PC-9 (cell line): ENCODE measurements around the gene PAN3. TPM values are rescaled to one million over a fixed set of nuclear protein-coding genes. Genes with fewer than 3 reads are reported as not detected.

Source experiments
- BruUV-seq: library from RNA; stranded (reverse); fragments of 400-500 nt; replicated peaks from 2 replicates; lab custom pipeline; 2021; lab: Mats Ljungman, UMichigan
- CTCF ChIA-PET: fragments of 300-600 bp; sonication (Branson Sonifier 250); formaldehyde crosslinking; loops from one replicate; lab custom pipeline; 2022; ENCODE audit warnings: antibody characterized with exemption; lab: Charles Lee
- POLR2A ChIA-PET: fragments of 300-600 bp; sonication (Branson Sonifier 250); formaldehyde crosslinking; loops from one replicate; lab custom pipeline; 2022; ENCODE audit warnings: antibody characterized with exemption; ENCODE audit not compliant: unreplicated experiment; lab: Charles Lee
- DNase-seq, 2 experiments: peaks; one replicate each; pipeline versions ENCODE4 v3.0.0 to v3.0.0-alpha.2; 2015 to 2022; ENCODE audit warnings: mixed read lengths in 1 of 2
- H2AFZ ChIP-seq: fragments of 200-600 bp; sonication (generic); 2 replicates; pipeline ENCODE4 v1.8.1; 2017; ENCODE audit warnings: antibody characterized with exemption
- H3F3A ChIP-seq: fragments of 200-600 bp; sonication (generic); 2 replicates; pipeline ENCODE4 v1.8.1; 2017; ENCODE audit warnings: antibody characterized with exemption, mild to moderate bottlenecking, low read depth; ENCODE audit not compliant: insufficient read depth
- H3K27ac ChIP-seq: fragments of 200-600 bp; sonication (generic); 2 replicates; pipeline ENCODE4 v1.6.1; 2016; ENCODE audit warnings: mixed run types
- H3K27me3 ChIP-seq: fragments of 200-600 bp; sonication (generic); 2 replicates; pipeline ENCODE4 v1.6.1; 2016; ENCODE audit warnings: low read depth, mixed run types; ENCODE audit not compliant: insufficient read depth
- H3K36me3 ChIP-seq: fragments of 200-600 bp; sonication (generic); 2 replicates; pipeline ENCODE4 v1.6.1; 2016; ENCODE audit warnings: low read depth, mixed run types
- H3K4me1 ChIP-seq: fragments of 200-600 bp; sonication (generic); replicated peaks from 2 replicates; pipeline ENCODE4 v1.6.1; 2016; ENCODE audit warnings: mixed run types; ENCODE audit not compliant: insufficient read depth
- H3K4me2 ChIP-seq: fragments of 200-600 bp; sonication (generic); 2 replicates; pipeline ENCODE4 v1.6.1; 2017; ENCODE audit warnings: mixed run types
- H3K4me3 ChIP-seq: fragments of 200-600 bp; sonication (generic); 2 replicates; pipeline ENCODE4 v1.6.1; 2016; ENCODE audit warnings: mixed run types
- H3K79me2 ChIP-seq: fragments of 200-600 bp; sonication (generic); 2 replicates; pipeline ENCODE4 v1.6.1; 2017; ENCODE audit warnings: low read depth, mixed run types
- H3K9me2 ChIP-seq: fragments of 200-600 bp; sonication (generic); 2 replicates; pipeline ENCODE4 v1.8.1; 2017; ENCODE audit warnings: mild to moderate bottlenecking; ENCODE audit not compliant: insufficient read depth
- H3K9me3 ChIP-seq: fragments of 200-600 bp; sonication (generic); 2 replicates; pipeline ENCODE4 v1.8.1; 2016; ENCODE audit warnings: low read depth; ENCODE audit not compliant: insufficient read depth
- H4K20me1 ChIP-seq: fragments of 200-600 bp; sonication (generic); 2 replicates; pipeline ENCODE4 v1.8.1; 2017; ENCODE audit not compliant: insufficient read depth
- EZH2 ChIP-seq: fragments of 200-600 bp; sonication (generic); IDR thresholded peaks from 2 replicates; pipeline ENCODE4 v1.8.0; 2017; ENCODE audit warnings: antibody characterized with exemption, low read depth
- intact Hi-C: fragments of 100-400 bp; cut with micrococcal nuclease; formaldehyde crosslinking; loops from one replicate; pipeline ENCODE4 v1.10.0; 2022; ENCODE audit not compliant: unreplicated experiment
- total RNA-seq: library from RNA; stranded (reverse); gene quantifications from 2 replicates; pipeline ENCODE4 v1.2.3, GENCODE V29; 2021
- TF ChIP-seq, protein P1 (sequence below): fragments of 200-600 bp; sonication (generic); conservative IDR thresholded peaks from 2 replicates; pipeline ENCODE4 v1.6.1; 2017; ENCODE audit warnings: mixed run types, antibody characterized with exemption, mild to moderate bottlenecking, moderate library complexity

The PAN3 gene
- total RNA-seq, 1 experiment from 2014 or later = 34.6 TPM

DNA sequence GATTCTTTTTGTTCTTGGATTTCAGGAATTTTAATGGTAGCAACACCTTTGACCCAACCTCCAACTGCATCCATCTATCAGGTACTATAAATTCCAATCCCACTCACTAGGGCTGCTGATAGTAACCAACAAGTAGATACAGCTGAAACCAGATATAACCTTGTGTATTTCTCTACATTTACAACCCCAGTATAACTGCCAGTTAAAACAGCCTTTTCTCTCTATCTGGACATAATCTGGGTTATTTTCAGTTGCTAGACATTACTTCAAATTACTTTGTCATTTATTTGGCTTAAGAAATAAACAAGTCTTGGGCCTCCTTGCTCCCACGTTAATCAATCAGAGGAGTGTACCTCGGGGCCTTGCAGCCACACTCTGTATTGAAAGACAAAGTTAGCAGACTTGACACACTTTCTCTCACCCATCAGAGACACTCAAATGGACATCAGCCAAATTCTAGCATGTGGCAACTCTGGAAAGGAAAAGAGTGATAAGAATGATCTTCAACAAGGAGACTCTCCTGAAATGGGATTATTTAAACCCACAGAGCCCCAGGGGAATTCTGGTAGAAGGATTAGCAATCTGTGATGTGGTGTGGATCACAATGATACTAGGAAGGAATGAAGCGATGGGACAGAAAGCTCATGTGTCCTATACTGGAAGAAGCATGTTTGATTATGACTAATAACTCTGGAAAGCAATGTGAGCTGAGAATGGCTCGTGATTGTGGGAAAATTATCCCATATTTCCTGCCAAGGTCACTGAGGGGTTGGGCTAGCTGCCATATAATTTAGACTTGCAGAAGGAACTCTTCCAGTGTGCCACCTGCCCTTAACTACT is 199.0 kb downstream of the PAN3 start:
- Histone ChIP-seq H3F3A (no peaks in the 10 kb centered on the region), H2AFZ (no peak overlapping the region), H3K79me2 (no peaks in the 10 kb centered on the region), H3K9me3 (no peaks in the 10 kb centered on the region), H3K4me3 (no peak overlapping the region), H3K27ac (no peak overlapping the region), H3K4me1 (no peaks in the 10 kb centered on the region), H3K4me2 (no peak overlapping the region), H4K20me1 (no peaks in the 10 kb centered on the region; the same call in 1 of the 2 replicates), H3K27me3 (peaks cover 87% of the 10 kb centered on the region), H3K9me2 (no peaks in the 10 kb centered on the region), H3K36me3 (no peaks in the 10 kb centered on the region)
- DNase-seq = no peak
- BruUV-seq = no TSS peak
- intact Hi-C loops = no loop called here
- TF ChIP-seq, protein P1, sequence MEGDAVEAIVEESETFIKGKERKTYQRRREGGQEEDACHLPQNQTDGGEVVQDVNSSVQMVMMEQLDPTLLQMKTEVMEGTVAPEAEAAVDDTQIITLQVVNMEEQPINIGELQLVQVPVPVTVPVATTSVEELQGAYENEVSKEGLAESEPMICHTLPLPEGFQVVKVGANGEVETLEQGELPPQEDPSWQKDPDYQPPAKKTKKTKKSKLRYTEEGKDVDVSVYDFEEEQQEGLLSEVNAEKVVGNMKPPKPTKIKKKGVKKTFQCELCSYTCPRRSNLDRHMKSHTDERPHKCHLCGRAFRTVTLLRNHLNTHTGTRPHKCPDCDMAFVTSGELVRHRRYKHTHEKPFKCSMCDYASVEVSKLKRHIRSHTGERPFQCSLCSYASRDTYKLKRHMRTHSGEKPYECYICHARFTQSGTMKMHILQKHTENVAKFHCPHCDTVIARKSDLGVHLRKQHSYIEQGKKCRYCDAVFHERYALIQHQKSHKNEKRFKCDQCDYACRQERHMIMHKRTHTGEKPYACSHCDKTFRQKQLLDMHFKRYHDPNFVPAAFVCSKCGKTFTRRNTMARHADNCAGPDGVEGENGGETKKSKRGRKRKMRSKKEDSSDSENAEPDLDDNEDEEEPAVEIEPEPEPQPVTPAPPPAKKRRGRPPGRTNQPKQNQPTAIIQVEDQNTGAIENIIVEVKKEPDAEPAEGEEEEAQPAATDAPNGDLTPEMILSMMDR = no peak
- no peak for TF ChIP-seq EZH2
- ChIA-PET CTCF (no interaction called here), POLR2A (no interaction called here)

DNA sequence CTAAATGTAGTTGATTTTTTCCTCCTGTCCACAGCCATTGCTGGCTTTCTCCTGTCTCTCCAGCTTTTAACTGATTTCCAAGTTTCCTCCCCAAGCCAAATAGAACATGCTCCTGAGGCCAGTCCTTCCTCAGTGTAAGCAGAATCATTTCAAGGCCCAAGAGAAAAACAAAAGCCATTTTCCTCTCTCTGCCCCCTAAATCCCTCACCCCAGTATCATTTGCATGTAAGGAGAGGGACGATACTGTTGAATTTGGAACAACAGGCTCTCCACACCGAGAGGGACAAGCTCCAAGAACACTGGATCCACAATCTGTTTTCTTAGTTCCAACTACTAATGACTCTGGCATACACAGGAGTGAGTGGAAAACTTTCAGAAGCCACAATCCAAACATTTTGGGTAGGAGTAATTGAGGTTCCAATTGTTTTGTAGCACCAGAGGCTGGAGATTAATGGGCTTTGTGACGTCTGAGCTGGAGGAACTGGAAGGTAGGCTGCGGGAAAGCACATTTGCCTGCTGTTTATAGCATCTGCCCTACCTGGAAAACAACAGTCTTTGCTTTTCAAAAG is 199.7 kb downstream of the PAN3 start:
- H2AFZ ChIP-seq = no peak overlapping the region; the same call in 1 of the 2 replicates
- peaks cover 87% of the 10 kb centered on the region for H3K27me3 ChIP-seq
- no peak overlapping the region for H3K27ac ChIP-seq
- no peaks in the 10 kb centered on the region for H3K9me2 ChIP-seq
- H3K4me2 ChIP-seq = peak overlapping the region; percentile 21; the same call in 1 of the 2 replicates
- POLR2A ChIA-PET = interaction anchor here (0.7 kb wide), 1 partner anchor 1653 kb away, joined by 5 read pairs; no protein-coding TSS in a partner anchor
- no peaks in the 10 kb centered on the region; the same call in 1 of the 2 replicates for H4K20me1 ChIP-seq
- CTCF ChIA-PET = no interaction called here
- H3K36me3 ChIP-seq = no peaks in the 10 kb centered on the region
- no peaks in the 10 kb centered on the region for H3K9me3 ChIP-seq
- no peaks in the 10 kb centered on the region for H3K4me1 ChIP-seq
- no peaks in the 10 kb centered on the region for H3K79me2 ChIP-seq
- TF ChIP-seq EZH2 = no peak
- TF ChIP-seq, protein P1 = no peak
- no peak for DNase-seq
- no TSS peak for BruUV-seq
- intact Hi-C loops = no loop called here
- H3K4me3 ChIP-seq = no peak overlapping the region
- H3F3A ChIP-seq = no peaks in the 10 kb centered on the region

DNA sequence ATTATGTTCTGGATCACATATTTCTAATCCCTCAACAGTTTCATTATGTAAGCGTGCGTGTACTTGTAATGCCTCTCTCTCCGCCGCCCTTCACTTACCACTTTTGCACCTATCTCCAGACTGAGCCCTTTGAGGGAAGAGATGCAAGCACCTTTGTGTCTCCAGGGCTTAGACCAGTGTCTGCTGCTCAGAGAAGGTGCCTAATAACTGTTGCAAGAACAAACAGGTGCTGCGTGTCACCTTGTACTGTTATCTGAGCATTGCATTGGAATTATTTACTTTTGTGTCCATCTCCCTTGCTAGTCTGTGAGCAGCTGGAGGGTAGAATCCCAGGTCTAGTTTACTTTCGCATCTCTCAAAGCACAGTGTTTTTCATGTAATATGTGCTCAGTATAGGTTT is 200.4 kb downstream of the PAN3 start:
- peaks cover 89% of the 10 kb centered on the region for H3K27me3 ChIP-seq
- no peaks in the 10 kb centered on the region for H3F3A ChIP-seq
- no peaks in the 10 kb centered on the region; the same call in 1 of the 2 replicates for H4K20me1 ChIP-seq
- TF ChIP-seq, protein P1 = no peak
- no peak for TF ChIP-seq EZH2
- DNase-seq = no peak
- no peak overlapping the region for H3K4me3 ChIP-seq
- no peak overlapping the region for H3K27ac ChIP-seq
- intact Hi-C loops = no loop called here
- H3K9me3 ChIP-seq = no peaks in the 10 kb centered on the region
- H3K4me2 ChIP-seq = peak overlapping the region; percentile 21; the same call in 1 of the 2 replicates
- ChIA-PET POLR2A (no interaction called here), CTCF (no interaction called here)
- H3K79me2 ChIP-seq = no peaks in the 10 kb centered on the region
- no peaks in the 10 kb centered on the region for H3K9me2 ChIP-seq
- no TSS peak for BruUV-seq
- H2AFZ ChIP-seq = no peak overlapping the region
- no peaks in the 10 kb centered on the region for H3K36me3 ChIP-seq
- H3K4me1 ChIP-seq = no peaks in the 10 kb centered on the region
